HEK293 (cell line): ENCODE measurements around the gene ADPGK.

ENCODE experiments used
- CTCF ChIP-seq: fragments of 450-650 bp; formaldehyde crosslinking; IDR thresholded peaks from 2 replicates; pipeline ENCODE4 v1.5.1; 2016; ENCODE audit warnings: missing biosample characterization, missing genetic modification characterization
- EGR2 ChIP-seq: fragments of 450-650 bp; formaldehyde crosslinking; IDR thresholded peaks from 2 replicates; pipeline ENCODE4 v1.5.1; 2016; ENCODE audit warnings: low read depth, missing biosample characterization, missing genetic modification characterization
- HOXD13 ChIP-seq: sonication (generic); formaldehyde crosslinking; IDR thresholded peaks from 2 replicates; pipeline ENCODE4 v1.8.0; 2022; ENCODE audit warnings: missing genetic modification reagents, borderline replicate concordance
- ZNF24 ChIP-seq: fragments of 450-650 bp; formaldehyde crosslinking; IDR thresholded peaks from 2 replicates; pipeline ENCODE4 v1.5.1; 2016; ENCODE audit warnings: missing biosample characterization, missing genetic modification characterization
- ZNF311 ChIP-seq: fragments of 450-650 bp; formaldehyde crosslinking; IDR thresholded peaks from 2 replicates; pipeline ENCODE4 v1.5.1; 2017; ENCODE audit warnings: missing biosample characterization, missing genetic modification characterization, borderline replicate concordance
- ZNF513 ChIP-seq: fragments of 450-650 bp; IDR thresholded peaks from 2 replicates; pipeline ENCODE4 v1.5.1; 2018; ENCODE audit warnings: missing biosample characterization, missing genetic modification characterization
- TF ChIP-seq, protein P1 (sequence below): fragments of 450-650 bp; formaldehyde crosslinking; IDR thresholded peaks from 2 replicates; pipeline ENCODE4; 2016; ENCODE audit warnings: missing biosample characterization, missing genetic modification characterization

- TF ChIP-seq CTCF (no peak), ZNF24 (tag by site-specific recombination) (no peak), EGR2 (tag by site-specific recombination) (no peak), ZNF513 (tag by site-specific recombination) (no peak), ZNF311 (tag by site-specific recombination) (no peak), HOXD13 (CRISPR knock-in tag) (no peak)
- TF ChIP-seq, protein P1, sequence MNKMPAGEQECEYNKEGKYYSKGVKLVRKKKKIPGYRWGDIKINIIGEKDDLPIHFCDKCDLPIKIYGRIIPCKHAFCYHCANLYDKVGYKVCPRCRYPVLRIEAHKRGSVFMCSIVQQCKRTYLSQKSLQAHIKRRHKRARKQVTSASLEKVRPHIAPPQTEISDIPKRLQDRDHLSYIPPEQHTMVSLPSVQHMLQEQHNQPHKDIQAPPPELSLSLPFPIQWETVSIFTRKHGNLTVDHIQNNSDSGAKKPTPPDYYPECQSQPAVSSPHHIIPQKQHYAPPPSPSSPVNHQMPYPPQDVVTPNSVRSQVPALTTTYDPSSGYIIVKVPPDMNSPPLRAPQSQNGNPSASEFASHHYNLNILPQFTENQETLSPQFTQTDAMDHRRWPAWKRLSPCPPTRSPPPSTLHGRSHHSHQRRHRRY (tag by site-specific recombination) = no peak
These were observed 29.5 kb downstream of the ADPGK start for GRCh38 chr15:72754096-72754495.
